SK-N-SH (cell line): Measurements from ENCODE around the gene YWHAH.

Source experiments
- EZH2phosphoT487 ChIP-seq: fragments of 200-600 bp; sonication (generic); IDR thresholded peaks from 2 replicates; pipeline ENCODE4 v1.6.1; 2017; ENCODE audit warnings: low read depth, mixed run types, mild to moderate bottlenecking, antibody characterized with exemption, moderate library complexity, borderline replicate concordance
- GABPA ChIP-seq: IDR thresholded peaks from 2 replicates; pipeline ENCODE4 v1.4.0; 2012; ENCODE audit warnings: low read depth, mild to moderate bottlenecking
- POLR2AphosphoS5 ChIP-seq: IDR thresholded peaks from 2 replicates; pipeline ENCODE4 v1.6.1; 2012; ENCODE audit warnings: low read depth, low read length

- TF ChIP-seq POLR2AphosphoS5 (no peak), GABPA (no peak), EZH2phosphoT487 (no peak)
Observed at GRCh38 chr22:31940506-31940905, 3.8 kb upstream of the YWHAH start.
